Testis (tissue), 2 donors: Measurements from ENCODE around the gene PPIL6.

Experiments used
- POLR2A ChIP-seq: fragments of 450-650 bp; IDR thresholded peaks from one replicate; pipeline ENCODE4 v1.6.1; 2017; ENCODE audit warnings: antibody characterized with exemption, mild to moderate bottlenecking, moderate library complexity
- TF ChIP-seq, protein P1 (sequence below), 3 experiments: fragments of 450-650 bp in 2 of 3; fragments of 200-600 bp in 1 of 3; sonication (generic) in 1 of 3; IDR thresholded peaks; one replicate each; pipeline ENCODE4 v1.5.1; 2016 to 2019; ENCODE audit warnings: antibody characterized with exemption in 3 of 3, mild to moderate bottlenecking in 2 of 3, moderate library complexity in 1 of 3

DNA sequence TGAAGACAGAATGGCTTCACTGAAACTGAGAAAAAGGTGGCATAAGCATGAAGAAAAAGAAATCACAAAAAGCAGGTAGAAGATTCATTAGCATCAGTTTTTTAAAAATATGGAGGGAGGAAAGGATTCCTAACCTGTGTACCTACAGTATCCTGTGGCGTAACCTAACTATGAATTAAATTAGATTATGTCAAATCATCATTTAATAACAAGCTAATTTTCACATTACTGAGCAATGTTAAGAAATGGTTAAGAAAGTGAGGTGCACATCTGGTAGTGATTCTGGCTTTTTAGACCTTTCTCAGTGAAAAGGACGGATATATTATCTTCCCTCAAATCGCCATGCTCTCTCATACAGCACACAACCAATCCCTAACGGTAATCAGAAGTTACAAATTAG lies 70.7 kb downstream of the PPIL6 start:
- TF ChIP-seq, protein P1, sequence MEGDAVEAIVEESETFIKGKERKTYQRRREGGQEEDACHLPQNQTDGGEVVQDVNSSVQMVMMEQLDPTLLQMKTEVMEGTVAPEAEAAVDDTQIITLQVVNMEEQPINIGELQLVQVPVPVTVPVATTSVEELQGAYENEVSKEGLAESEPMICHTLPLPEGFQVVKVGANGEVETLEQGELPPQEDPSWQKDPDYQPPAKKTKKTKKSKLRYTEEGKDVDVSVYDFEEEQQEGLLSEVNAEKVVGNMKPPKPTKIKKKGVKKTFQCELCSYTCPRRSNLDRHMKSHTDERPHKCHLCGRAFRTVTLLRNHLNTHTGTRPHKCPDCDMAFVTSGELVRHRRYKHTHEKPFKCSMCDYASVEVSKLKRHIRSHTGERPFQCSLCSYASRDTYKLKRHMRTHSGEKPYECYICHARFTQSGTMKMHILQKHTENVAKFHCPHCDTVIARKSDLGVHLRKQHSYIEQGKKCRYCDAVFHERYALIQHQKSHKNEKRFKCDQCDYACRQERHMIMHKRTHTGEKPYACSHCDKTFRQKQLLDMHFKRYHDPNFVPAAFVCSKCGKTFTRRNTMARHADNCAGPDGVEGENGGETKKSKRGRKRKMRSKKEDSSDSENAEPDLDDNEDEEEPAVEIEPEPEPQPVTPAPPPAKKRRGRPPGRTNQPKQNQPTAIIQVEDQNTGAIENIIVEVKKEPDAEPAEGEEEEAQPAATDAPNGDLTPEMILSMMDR (IDR thresholded peaks at IDR 0.05) = no peak
- no peak for TF ChIP-seq POLR2A
